ENCODE data around the gene ZXDA. TPM values are rescaled to one million over a fixed set of nuclear protein-coding genes. Genes with fewer than 3 reads are reported as not detected.
"Not testable (repeated sequence)": the region's sequence is repeated elsewhere in the genome, so short reads cannot be mapped to it uniquely, and the experiment has no call there.

ZXDA gene
- total RNA-seq (10 to 100 TPM in 1 of 2 donors, 1 to 10 TPM in 1; 8.9 to 11.2 TPM), polyA plus RNA-seq (ENCODE audit: insufficient read length in 2 of 2) (1 to 10 TPM; 3.9 to 6.0 TPM)
- long read RNA-seq, donor 1, full-length matches to known transcripts = 9 of 9 reads
- long read RNA-seq, donor 1, partial matches to known transcripts = 0 of 9 reads
- long read RNA-seq, donor 1, other reads (novel, unspliced or antisense) = 0 of 9 reads
- long read RNA-seq, donor 2, full-length matches to known transcripts = 3 of 3 reads
- long read RNA-seq, donor 2, partial matches to known transcripts = 0 of 3 reads
- long read RNA-seq, donor 2, other reads (novel, unspliced or antisense) = 0 of 3 reads
- long read RNA-seq, donor 3, full-length matches to known transcripts = 12 of 12 reads
- long read RNA-seq, donor 3, partial matches to known transcripts = 0 of 12 reads
- long read RNA-seq, donor 3, other reads (novel, unspliced or antisense) = 0 of 12 reads
- long read RNA-seq, donor 4, full-length matches to known transcripts = 9 of 9 reads
- long read RNA-seq, donor 4, partial matches to known transcripts = 0 of 9 reads
- long read RNA-seq, donor 4, other reads (novel, unspliced or antisense) = 0 of 9 reads

GRCh38 chrX:57910287-57910912, at the start of gene ZXDA:
TSS of gene ZXDA (minus strand) at chrX:57910458. CDS start at chrX:57910420, 38 bp downstream.
- WGBS (ENCODE audit: insufficient coverage) = no CpG with 5 or more reads among the region's 35 CpGs
- H3K27ac ChIP-seq (ENCODE audit: low read depth, low read length) = peak within 1 kb of the TSS; percentile 19
- not testable (repeated sequence) for H3K9me3 ChIP-seq (ENCODE audit: control insufficient read depth, insufficient read depth, low read length); H3K27me3 ChIP-seq (ENCODE audit: control insufficient read depth, insufficient read depth, low read length); H3K36me3 ChIP-seq (ENCODE audit: control insufficient read depth, insufficient read depth, low read length); H3K4me1 ChIP-seq (ENCODE audit: control insufficient read depth, insufficient read depth, low read length)
- H3K4me3 ChIP-seq (ENCODE audit: low read depth, low read length) = peak within 1 kb of the TSS; percentile 22
- DNase-seq (ENCODE audit: low read depth in 4 of 6, low spot score in 6 of 6) = peak in 2 of 6 donors; percentile 11 to 34

GRCh38 chrX:57952320-57952678, 42.0 kb upstream of the ZXDA start:
- H3K27me3 ChIP-seq (ENCODE audit: control insufficient read depth, insufficient read depth, low read length) = no peaks in the 10 kb centered on the region
- peaks cover 3% of the 10 kb centered on the region for H3K9me3 ChIP-seq (ENCODE audit: control insufficient read depth, insufficient read depth, low read length)
- no peaks in the 10 kb centered on the region for H3K36me3 ChIP-seq (ENCODE audit: control insufficient read depth, insufficient read depth, low read length)
- H3K4me1 ChIP-seq (ENCODE audit: control insufficient read depth, insufficient read depth, low read length) = no peaks in the 10 kb centered on the region
- WGBS (ENCODE audit: insufficient coverage) = 42% methylated on average over 1 of the region's 1 CpG
- no peak overlapping the region for H3K4me3 ChIP-seq (ENCODE audit: low read depth, low read length)
- DNase-seq (ENCODE audit: low read depth in 4 of 6, low spot score in 6 of 6) = no peak
- no peak overlapping the region for H3K27ac ChIP-seq (ENCODE audit: low read depth, low read length)

GRCh38 chrX:57951666-57952319, 41.5 kb upstream of the ZXDA start:
- DNase-seq (ENCODE audit: low read depth in 4 of 6, low spot score in 6 of 6) = no peak
- WGBS (ENCODE audit: insufficient coverage) = 48% methylated on average over 2 of the region's 2 CpGs
- Histone ChIP-seq H3K9me3 (ENCODE audit: control insufficient read depth, insufficient read depth, low read length) (peaks cover 3% of the 10 kb centered on the region), H3K27ac (ENCODE audit: low read depth, low read length) (no peak overlapping the region), H3K36me3 (ENCODE audit: control insufficient read depth, insufficient read depth, low read length) (no peaks in the 10 kb centered on the region), H3K4me1 (ENCODE audit: control insufficient read depth, insufficient read depth, low read length) (no peaks in the 10 kb centered on the region), H3K4me3 (ENCODE audit: low read depth, low read length) (no peak overlapping the region), H3K27me3 (ENCODE audit: control insufficient read depth, insufficient read depth, low read length) (no peaks in the 10 kb centered on the region)

DNA sequence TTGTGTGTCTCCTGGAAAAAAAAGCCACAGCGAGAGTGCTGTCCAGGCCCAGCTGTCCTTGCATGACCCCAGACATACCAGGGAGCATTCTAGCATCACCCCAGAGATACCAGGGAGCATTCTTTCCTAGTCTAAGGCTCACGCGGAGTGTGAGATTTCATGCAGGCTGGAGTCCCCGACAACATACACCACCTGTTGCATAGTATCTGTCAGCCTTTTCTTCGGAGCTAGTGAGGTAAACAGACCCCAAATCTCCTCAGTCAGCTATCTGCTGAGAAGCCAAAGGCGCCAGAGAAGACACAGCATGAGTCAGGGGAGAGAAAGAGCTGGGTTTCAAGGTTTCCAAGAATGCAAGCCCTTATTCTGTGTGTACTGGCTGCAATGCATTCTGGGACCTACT, 23.1 kb upstream of the ZXDA start:
- Histone ChIP-seq H3K36me3 (ENCODE audit: control insufficient read depth, insufficient read depth, low read length) (no peaks in the 10 kb centered on the region), H3K4me1 (ENCODE audit: control insufficient read depth, insufficient read depth, low read length) (no peaks in the 10 kb centered on the region), H3K4me3 (ENCODE audit: low read depth, low read length) (no peak overlapping the region), H3K9me3 (ENCODE audit: control insufficient read depth, insufficient read depth, low read length) (no peaks in the 10 kb centered on the region), H3K27me3 (ENCODE audit: control insufficient read depth, insufficient read depth, low read length) (peaks cover 2% of the 10 kb centered on the region), H3K27ac (ENCODE audit: low read depth, low read length) (no peak overlapping the region)
- 61% methylated on average over 4 of the region's 6 CpGs for WGBS (ENCODE audit: insufficient coverage)
- DNase-seq (ENCODE audit: low read depth in 4 of 6, low spot score in 6 of 6) = no peak

DNA sequence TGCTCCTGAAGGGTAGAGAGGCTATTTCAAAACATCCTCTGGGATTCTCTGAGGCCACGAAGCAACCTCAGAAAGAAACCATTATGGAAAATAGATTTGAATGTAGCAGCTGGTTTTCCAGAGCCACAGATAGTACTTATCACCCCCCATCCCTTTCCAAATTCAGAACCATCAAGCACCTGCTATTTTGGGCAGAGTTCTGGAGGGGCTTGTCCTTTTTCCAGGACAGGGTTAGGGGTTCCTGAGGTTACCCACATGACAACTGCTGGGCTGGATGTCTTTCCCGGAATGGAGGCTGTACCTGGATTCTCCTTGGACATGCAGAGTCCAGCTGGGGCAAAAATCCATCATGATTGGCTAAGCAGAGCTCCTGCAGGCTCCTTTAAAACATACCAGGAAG, 22.0 kb upstream of the ZXDA start:
- no peak for DNase-seq (ENCODE audit: low read depth in 4 of 6, low spot score in 6 of 6)
- no CpG with 5 or more reads among the region's 2 CpGs for WGBS (ENCODE audit: insufficient coverage)
- Histone ChIP-seq H3K9me3 (ENCODE audit: control insufficient read depth, insufficient read depth, low read length) (no peaks in the 10 kb centered on the region), H3K4me1 (ENCODE audit: control insufficient read depth, insufficient read depth, low read length) (no peaks in the 10 kb centered on the region), H3K27me3 (ENCODE audit: control insufficient read depth, insufficient read depth, low read length) (peaks cover 2% of the 10 kb centered on the region), H3K4me3 (ENCODE audit: low read depth, low read length) (no peak overlapping the region), H3K36me3 (ENCODE audit: control insufficient read depth, insufficient read depth, low read length) (no peaks in the 10 kb centered on the region), H3K27ac (ENCODE audit: low read depth, low read length) (no peak overlapping the region)

- WGBS (ENCODE audit: insufficient coverage) = no CpG with 5 or more reads among the region's 3 CpGs
- H3K36me3 ChIP-seq (ENCODE audit: control insufficient read depth, insufficient read depth, low read length) = no peaks in the 10 kb centered on the region
- H3K9me3 ChIP-seq (ENCODE audit: control insufficient read depth, insufficient read depth, low read length) = no peaks in the 10 kb centered on the region
- H3K4me3 ChIP-seq (ENCODE audit: low read depth, low read length) = no peak overlapping the region
- H3K27ac ChIP-seq (ENCODE audit: low read depth, low read length) = no peak overlapping the region
- DNase-seq (ENCODE audit: low read depth in 4 of 6, low spot score in 6 of 6) = no peak
- no peaks in the 10 kb centered on the region for H3K4me1 ChIP-seq (ENCODE audit: control insufficient read depth, insufficient read depth, low read length)
- H3K27me3 ChIP-seq (ENCODE audit: control insufficient read depth, insufficient read depth, low read length) = peaks cover 2% of the 10 kb centered on the region
Measured at GRCh38 chrX:57930051-57930450, 19.8 kb upstream of the ZXDA start.

- no peak overlapping the region for H3K27ac ChIP-seq (ENCODE audit: low read depth, low read length)
- H3K27me3 ChIP-seq (ENCODE audit: control insufficient read depth, insufficient read depth, low read length) = peaks cover 2% of the 10 kb centered on the region
- no peak overlapping the region for H3K4me3 ChIP-seq (ENCODE audit: low read depth, low read length)
- no peaks in the 10 kb centered on the region for H3K9me3 ChIP-seq (ENCODE audit: control insufficient read depth, insufficient read depth, low read length)
- no peaks in the 10 kb centered on the region for H3K36me3 ChIP-seq (ENCODE audit: control insufficient read depth, insufficient read depth, low read length)
- no peaks in the 10 kb centered on the region for H3K4me1 ChIP-seq (ENCODE audit: control insufficient read depth, insufficient read depth, low read length)
- DNase-seq (ENCODE audit: low read depth in 4 of 6, low spot score in 6 of 6) = peak in 2 of 6 donors; percentile 32 to 49
Measured at GRCh38 chrX:57929373-57929772, 19.1 kb upstream of the ZXDA start.

DNA sequence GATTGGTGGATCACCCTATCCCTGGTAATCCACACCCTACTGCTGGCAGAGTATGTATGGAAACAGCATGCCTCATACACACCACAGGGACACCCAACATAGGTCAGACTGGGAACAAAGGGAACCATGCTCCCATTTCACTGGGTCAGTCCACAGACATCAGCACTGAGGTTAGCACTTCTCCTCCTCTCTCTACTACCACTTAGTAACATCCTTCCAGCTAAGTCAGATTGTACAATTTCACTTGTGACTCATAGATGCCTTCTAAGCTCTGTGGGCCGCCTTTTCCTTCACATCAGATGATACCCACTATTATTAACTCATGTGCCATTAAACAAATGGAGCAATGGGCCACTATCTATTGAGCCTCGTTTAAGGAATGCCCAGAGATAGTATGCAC, 15.5 kb upstream of the ZXDA start:
- Histone ChIP-seq H3K4me1 (ENCODE audit: control insufficient read depth, insufficient read depth, low read length) (no peaks in the 10 kb centered on the region), H3K36me3 (ENCODE audit: control insufficient read depth, insufficient read depth, low read length) (no peaks in the 10 kb centered on the region), H3K9me3 (ENCODE audit: control insufficient read depth, insufficient read depth, low read length) (no peaks in the 10 kb centered on the region), H3K27ac (ENCODE audit: low read depth, low read length) (no peak overlapping the region), H3K4me3 (ENCODE audit: low read depth, low read length) (no peak overlapping the region), H3K27me3 (ENCODE audit: control insufficient read depth, insufficient read depth, low read length) (peaks cover 2% of the 10 kb centered on the region)
- 40% methylated on average over 1 of the region's 2 CpGs for WGBS (ENCODE audit: insufficient coverage)
- no peak for DNase-seq (ENCODE audit: low read depth in 4 of 6, low spot score in 6 of 6)

DNA sequence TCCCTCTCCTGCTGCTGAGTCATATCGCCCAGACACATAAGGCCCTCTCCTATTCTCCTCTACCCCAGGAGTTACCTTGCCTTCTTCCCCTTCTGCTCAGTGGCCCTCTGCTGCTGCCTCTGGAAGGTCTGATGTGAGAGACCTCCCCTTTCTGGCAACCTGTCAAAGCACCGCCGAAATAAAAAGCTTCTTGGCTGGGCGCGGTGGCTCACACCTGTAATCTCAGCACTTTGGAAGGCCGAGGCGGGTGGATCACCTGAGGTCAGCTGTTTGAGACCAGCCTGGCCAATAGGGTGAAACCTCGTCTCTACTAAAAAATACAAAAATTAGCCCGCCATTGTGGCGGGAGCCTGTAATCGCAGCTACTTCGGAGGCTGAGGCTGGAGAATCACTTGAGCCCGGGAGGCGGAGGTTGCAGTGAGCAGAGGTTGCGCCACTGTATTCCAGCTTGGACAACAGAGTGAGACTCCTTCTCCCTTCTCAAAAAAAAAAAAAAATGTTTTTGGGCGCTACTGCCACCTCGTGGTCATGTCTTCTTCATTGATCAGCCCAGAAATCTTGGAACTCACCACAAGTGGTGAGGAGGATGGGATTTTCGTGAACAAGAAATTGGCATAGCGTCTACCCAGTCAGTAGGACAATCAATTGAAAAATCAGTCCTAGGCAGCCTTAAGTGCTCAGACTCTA, 8.6 kb upstream of the ZXDA start:
- DNase-seq (ENCODE audit: low read depth in 4 of 6, low spot score in 6 of 6) = peak in 2 of 6 donors; percentile 40 to 43
- 56% methylated on average over 10 of the region's 19 CpGs for WGBS (ENCODE audit: insufficient coverage)
- no peak overlapping the region for H3K27ac ChIP-seq (ENCODE audit: low read depth, low read length)
- no peaks in the 10 kb centered on the region for H3K9me3 ChIP-seq (ENCODE audit: control insufficient read depth, insufficient read depth, low read length)
- no peaks in the 10 kb centered on the region for H3K27me3 ChIP-seq (ENCODE audit: control insufficient read depth, insufficient read depth, low read length)
- no peaks in the 10 kb centered on the region for H3K4me1 ChIP-seq (ENCODE audit: control insufficient read depth, insufficient read depth, low read length)
- no peaks in the 10 kb centered on the region for H3K36me3 ChIP-seq (ENCODE audit: control insufficient read depth, insufficient read depth, low read length)
- no peak overlapping the region for H3K4me3 ChIP-seq (ENCODE audit: low read depth, low read length)
